Astrocyte (in vitro differentiated cells and primary cell): ENCODE data around the gene ESRRG. TPM values are rescaled to one million over a fixed set of nuclear protein-coding genes. Genes with fewer than 3 reads are reported as not detected.

ENCODE experiments used
- DNase-seq: peaks from one replicate; pipeline ENCODE4 v3.0.0-alpha.2; 2010; ENCODE audit warnings: low read depth
- FAIRE-seq: peaks from 2 replicates; lab custom pipeline; 2011; peaks lifted over from hg19 to GRCh38; lab: Jason Lieb, UNC
- H2AFZ ChIP-seq: 2 replicates; pipeline ENCODE4 v1.6.0; 2012; ENCODE audit warnings: low read depth, low read length, inconsistent platforms
- H3K27ac ChIP-seq: 2 replicates; pipeline ENCODE4 v1.5.1; 2011; ENCODE audit warnings: low read depth, low read length, inconsistent platforms
- H3K27me3 ChIP-seq: 2 replicates; pipeline ENCODE4 v1.6.0; 2011; ENCODE audit warnings: low read length, inconsistent platforms; ENCODE audit not compliant: insufficient read depth
- H3K36me3 ChIP-seq: 2 replicates; pipeline ENCODE4 v1.5.1; 2011; ENCODE audit warnings: low read length, inconsistent platforms; ENCODE audit not compliant: insufficient read depth
- H3K4me1 ChIP-seq: 2 replicates; pipeline ENCODE4 v1.5.1; 2011; ENCODE audit warnings: low read length, inconsistent platforms; ENCODE audit not compliant: insufficient read depth
- H3K4me2 ChIP-seq: 2 replicates; pipeline ENCODE4 v1.6.0; 2012; ENCODE audit warnings: low read length, inconsistent platforms
- H3K4me3 ChIP-seq: 2 replicates; pipeline ENCODE4 v1.5.1; 2011; ENCODE audit warnings: low read depth, mild to moderate bottlenecking, low read length, inconsistent platforms; ENCODE audit not compliant: insufficient read depth
- H3K79me2 ChIP-seq: 2 replicates; pipeline ENCODE4 v1.6.0; 2012; ENCODE audit warnings: mild to moderate bottlenecking, low read length, inconsistent platforms; ENCODE audit not compliant: insufficient read depth
- H3K9ac ChIP-seq: 2 replicates; pipeline ENCODE4 v1.6.0; 2012; ENCODE audit warnings: mild to moderate bottlenecking, low read length, inconsistent platforms
- H3K9me3 ChIP-seq: 2 replicates; pipeline ENCODE4 v1.5.1; 2012; ENCODE audit warnings: low read depth, mild to moderate bottlenecking, low read length, inconsistent platforms; ENCODE audit not compliant: insufficient read depth
- H4K20me1 ChIP-seq: 2 replicates; pipeline ENCODE4 v1.6.0; 2012; ENCODE audit warnings: low read length, inconsistent platforms; ENCODE audit not compliant: insufficient read depth
- H3K27ac Mint-ChIP-seq: one replicate; pipeline ENCODE4 v1.8.0; 2021; ENCODE audit warnings: mild to moderate bottlenecking, mixed read lengths; ENCODE audit not compliant: unreplicated experiment
- H3K27me3 Mint-ChIP-seq: one replicate; pipeline ENCODE4 v1.8.0; 2021; ENCODE audit warnings: low read depth, mixed read lengths; ENCODE audit not compliant: unreplicated experiment
- H3K36me3 Mint-ChIP-seq: one replicate; pipeline ENCODE4 v1.8.0; 2021; ENCODE audit warnings: low read depth, mixed read lengths; ENCODE audit not compliant: unreplicated experiment
- H3K4me1 Mint-ChIP-seq: one replicate; pipeline ENCODE4 v1.8.0; 2021; ENCODE audit warnings: low read depth, mixed read lengths; ENCODE audit not compliant: unreplicated experiment
- H3K4me3 Mint-ChIP-seq: one replicate; pipeline ENCODE4 v1.8.0; 2021; ENCODE audit warnings: mild to moderate bottlenecking, moderate library complexity, mixed read lengths; ENCODE audit not compliant: unreplicated experiment
- H3K9me3 Mint-ChIP-seq: one replicate; pipeline ENCODE4 v1.8.0; 2021; ENCODE audit warnings: mild to moderate bottlenecking, mixed read lengths; ENCODE audit not compliant: unreplicated experiment
- EZH2 ChIP-seq: IDR thresholded peaks from 2 replicates; pipeline ENCODE4 v1.6.1; 2012; ENCODE audit warnings: mild to moderate bottlenecking, low read length, inconsistent platforms; ENCODE audit not compliant: insufficient read depth
- total RNA-seq: library from RNA; stranded (reverse); gene quantifications from 2 replicates; pipeline ENCODE4 v1.2.1, GENCODE V29; 2021
- TF ChIP-seq, protein P1 (sequence below): IDR thresholded peaks from 2 replicates; pipeline ENCODE4 v1.5.1; 2011; ENCODE audit warnings: low read depth, mild to moderate bottlenecking, inconsistent platforms, low read length, moderate library complexity; ENCODE audit not compliant: insufficient read depth

The ESRRG gene
- total RNA-seq, 1 donor from 2014 or later = 0.79 TPM

GRCh38 chr1:216518844-216519627 lies 204.2 kb downstream of the ESRRG start:
- H3K27ac ChIP-seq = no peak overlapping the region
- no peaks in the 10 kb centered on the region for H3K4me1 Mint-ChIP-seq
- DNase-seq (no peak), FAIRE-seq (no peak)
- no peaks in the 10 kb centered on the region for H3K27me3 Mint-ChIP-seq
- no peaks in the 10 kb centered on the region for H3K79me2 ChIP-seq
- no peaks in the 10 kb centered on the region for H4K20me1 ChIP-seq
- no peaks in the 10 kb centered on the region for H3K9me3 Mint-ChIP-seq
- H2AFZ ChIP-seq = no peak overlapping the region
- no peak overlapping the region for H3K4me3 ChIP-seq
- no peaks in the 10 kb centered on the region for H3K36me3 ChIP-seq
- no peak overlapping the region for H3K4me2 ChIP-seq
- H3K36me3 Mint-ChIP-seq = no peaks in the 10 kb centered on the region
- no peaks in the 10 kb centered on the region for H3K27me3 ChIP-seq
- H3K4me3 Mint-ChIP-seq = no peak overlapping the region
- H3K9me3 ChIP-seq = no peaks in the 10 kb centered on the region
- no peak for TF ChIP-seq EZH2
- TF ChIP-seq, protein P1, sequence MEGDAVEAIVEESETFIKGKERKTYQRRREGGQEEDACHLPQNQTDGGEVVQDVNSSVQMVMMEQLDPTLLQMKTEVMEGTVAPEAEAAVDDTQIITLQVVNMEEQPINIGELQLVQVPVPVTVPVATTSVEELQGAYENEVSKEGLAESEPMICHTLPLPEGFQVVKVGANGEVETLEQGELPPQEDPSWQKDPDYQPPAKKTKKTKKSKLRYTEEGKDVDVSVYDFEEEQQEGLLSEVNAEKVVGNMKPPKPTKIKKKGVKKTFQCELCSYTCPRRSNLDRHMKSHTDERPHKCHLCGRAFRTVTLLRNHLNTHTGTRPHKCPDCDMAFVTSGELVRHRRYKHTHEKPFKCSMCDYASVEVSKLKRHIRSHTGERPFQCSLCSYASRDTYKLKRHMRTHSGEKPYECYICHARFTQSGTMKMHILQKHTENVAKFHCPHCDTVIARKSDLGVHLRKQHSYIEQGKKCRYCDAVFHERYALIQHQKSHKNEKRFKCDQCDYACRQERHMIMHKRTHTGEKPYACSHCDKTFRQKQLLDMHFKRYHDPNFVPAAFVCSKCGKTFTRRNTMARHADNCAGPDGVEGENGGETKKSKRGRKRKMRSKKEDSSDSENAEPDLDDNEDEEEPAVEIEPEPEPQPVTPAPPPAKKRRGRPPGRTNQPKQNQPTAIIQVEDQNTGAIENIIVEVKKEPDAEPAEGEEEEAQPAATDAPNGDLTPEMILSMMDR = no peak
- no peak overlapping the region for H3K9ac ChIP-seq
- no peak overlapping the region for H3K27ac Mint-ChIP-seq
- H3K4me1 ChIP-seq = no peaks in the 10 kb centered on the region

DNA sequence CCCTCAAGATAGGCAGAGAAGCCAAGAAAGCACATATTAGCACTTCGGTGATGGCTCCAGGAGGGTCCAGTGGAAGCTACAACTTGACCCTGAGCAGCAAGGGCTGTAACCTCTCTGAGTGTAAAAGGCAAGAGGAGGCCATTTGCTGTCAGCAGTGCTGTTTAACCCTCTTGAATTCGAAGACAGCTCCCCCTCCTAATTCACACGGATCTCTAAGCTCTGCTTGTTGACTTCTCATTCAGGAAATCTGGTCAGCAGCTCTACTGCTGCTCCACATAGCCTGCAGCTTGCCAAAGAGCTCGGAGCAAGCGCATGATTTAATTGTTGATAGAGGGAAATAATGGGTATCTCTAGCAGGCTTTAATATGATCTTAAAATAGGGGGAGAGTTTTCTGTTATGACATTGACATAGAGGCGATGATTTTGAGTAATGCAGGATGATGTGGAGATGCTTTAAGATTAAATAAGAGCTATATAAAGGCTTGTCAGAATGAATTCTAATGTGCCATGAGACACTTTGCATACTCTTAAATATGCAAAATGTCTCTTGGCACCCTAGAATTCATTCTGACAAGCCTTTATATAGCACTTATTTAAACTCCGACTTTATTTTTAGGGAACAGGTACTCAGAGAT lies 220.6 kb downstream of the ESRRG start:
- no peak overlapping the region for H3K27ac ChIP-seq
- no peaks in the 10 kb centered on the region for H3K79me2 ChIP-seq
- no peaks in the 10 kb centered on the region for H3K36me3 ChIP-seq
- Mint-ChIP-seq H3K27ac (no peak overlapping the region), H3K27me3 (no peaks in the 10 kb centered on the region), H3K4me1 (peaks cover 2% of the 10 kb centered on the region), H3K9me3 (no peaks in the 10 kb centered on the region), H3K4me3 (no peak overlapping the region), H3K36me3 (no peaks in the 10 kb centered on the region)
- no peaks in the 10 kb centered on the region for H3K9me3 ChIP-seq
- no peak overlapping the region for H3K4me2 ChIP-seq
- no peak for DNase-seq
- no peak overlapping the region for H3K4me3 ChIP-seq
- FAIRE-seq = no peak
- TF ChIP-seq, protein P1 = no peak
- TF ChIP-seq EZH2 = no peak
- no peak overlapping the region for H2AFZ ChIP-seq
- no peaks in the 10 kb centered on the region for H3K27me3 ChIP-seq
- no peak overlapping the region for H3K9ac ChIP-seq
- no peaks in the 10 kb centered on the region for H4K20me1 ChIP-seq
- H3K4me1 ChIP-seq = no peaks in the 10 kb centered on the region
